GM23338 (cell line): ENCODE results near the gene CFAP410. TPM values are rescaled to one million over a fixed set of nuclear protein-coding genes. Genes with fewer than 3 reads are reported as not detected.
A peak's percentile ranks its signal among the peaks of the same experiment; 100 is the strongest.

Experiments used
- ATAC-seq: fragments of 200-7000 bp; cut with Tn5 transposase; 3 replicates; pipeline ENCODE4 v1.9.1; 2020
- DNase-seq: peaks from one replicate; pipeline ENCODE4 v3.0.0-alpha.2; 2015; ENCODE audit warnings: low spot score
- H2AFZ ChIP-seq: fragments of 200-600 bp; sonication (generic); 2 replicates; pipeline ENCODE4 v1.8.0; 2016; ENCODE audit warnings: antibody characterized with exemption, mild to moderate bottlenecking, moderate library complexity
- H3F3A ChIP-seq: fragments of 200-600 bp; sonication (generic); replicated peaks from 2 replicates; pipeline ENCODE4 v1.8.0; 2017; ENCODE audit warnings: antibody characterized with exemption, mixed run types, low read depth
- H3K27ac ChIP-seq: fragments of 200-600 bp; sonication (generic); 2 replicates; pipeline ENCODE4 v1.6.1; 2016; ENCODE audit warnings: low read depth
- H3K27me3 ChIP-seq: fragments of 200-600 bp; sonication (generic); 2 replicates; pipeline ENCODE4 v1.8.0; 2016; ENCODE audit warnings: mild to moderate bottlenecking, mixed run types, moderate library complexity; ENCODE audit not compliant: insufficient read depth
- H3K36me3 ChIP-seq: fragments of 200-600 bp; sonication (generic); 2 replicates; pipeline ENCODE4 v1.8.0; 2016; ENCODE audit warnings: mild to moderate bottlenecking; ENCODE audit not compliant: insufficient read depth
- H3K4me1 ChIP-seq: fragments of 200-600 bp; sonication (generic); 2 replicates; pipeline ENCODE4 v1.8.0; 2016; ENCODE audit warnings: mild to moderate bottlenecking, moderate library complexity; ENCODE audit not compliant: insufficient read depth
- H3K4me2 ChIP-seq: fragments of 200-600 bp; sonication (generic); 2 replicates; pipeline ENCODE4 v1.7.1; 2017; ENCODE audit warnings: mixed run types
- H3K4me3 ChIP-seq: fragments of 200-600 bp; sonication (generic); 2 replicates; pipeline ENCODE4 v1.6.1; 2016; ENCODE audit warnings: mixed run types
- H3K79me2 ChIP-seq: fragments of 200-600 bp; sonication (generic); replicated peaks from 2 replicates; pipeline ENCODE4 v1.8.0; 2017; ENCODE audit warnings: mild to moderate bottlenecking; ENCODE audit not compliant: insufficient read depth
- H3K9me2 ChIP-seq: fragments of 200-600 bp; sonication (generic); 2 replicates; pipeline ENCODE4 v1.8.0; 2017; ENCODE audit not compliant: insufficient read depth
- H4K20me1 ChIP-seq: fragments of 200-600 bp; sonication (generic); replicated peaks from 2 replicates; pipeline ENCODE4 v1.8.0; 2017; ENCODE audit warnings: mild to moderate bottlenecking; ENCODE audit not compliant: insufficient read depth
- H3K27ac Mint-ChIP-seq: 2 replicates; pipeline ENCODE4 v1.8.0; 2020; ENCODE audit warnings: inconsistent platforms, mild to moderate bottlenecking, moderate library complexity, mixed read lengths
- H3K27me3 Mint-ChIP-seq: 3 replicates; pipeline ENCODE4 v1.8.0; 2022; ENCODE audit warnings: low read depth, mild to moderate bottlenecking, moderate library complexity, mixed read lengths, inconsistent platforms; ENCODE audit not compliant: insufficient read depth, poor library complexity
- H3K36me3 Mint-ChIP-seq: 3 replicates; pipeline ENCODE4 v1.8.0; 2021; ENCODE audit warnings: low read depth, mild to moderate bottlenecking, inconsistent platforms, moderate library complexity, mixed read lengths
- H3K4me1 Mint-ChIP-seq: 3 replicates; pipeline ENCODE4 v1.8.0; 2020; ENCODE audit warnings: mild to moderate bottlenecking, inconsistent platforms, mixed read lengths
- H3K4me3 Mint-ChIP-seq: 3 replicates; pipeline ENCODE4 v1.8.0; 2021; ENCODE audit warnings: moderate library complexity, mild to moderate bottlenecking, inconsistent platforms, mixed read lengths
- H3K9me3 Mint-ChIP-seq: 3 replicates; pipeline ENCODE4 v1.8.0; 2020; ENCODE audit warnings: moderate library complexity, mild to moderate bottlenecking, inconsistent platforms, mixed read lengths
- CREB1 ChIP-seq: fragments of 250-450 bp; sonication (Bioruptor Pico); IDR thresholded peaks from 2 replicates; pipeline ENCODE4 v1.5.0; 2020; ENCODE audit warnings: low read depth, mild to moderate bottlenecking, moderate library complexity
- CTCF ChIP-seq, 2 experiments: fragments of 200-600 bp in 1 of 2; sonication (generic) in 1 of 2; conservative IDR thresholded peaks; 2 replicates each; pipeline versions ENCODE4 v1.5.1 to v1.6.1; 2016 to 2017; ENCODE audit warnings: antibody characterized with exemption in 2 of 2, low read depth in 2 of 2, mild to moderate bottlenecking in 2 of 2, moderate library complexity in 1 of 2
- ETS1 ChIP-seq: IDR thresholded peaks from 2 replicates; pipeline ENCODE4 v1.6.1; 2016; ENCODE audit warnings: antibody characterized with exemption
- EZH2 ChIP-seq: fragments of 200-600 bp; sonication (generic); IDR thresholded peaks from one replicate; pipeline ENCODE4 v1.8.0; 2017; ENCODE audit warnings: antibody characterized with exemption, mild to moderate bottlenecking, low read depth; ENCODE audit not compliant: unreplicated experiment
- EZH2phosphoT487 ChIP-seq: fragments of 200-600 bp; sonication (generic); IDR thresholded peaks from one replicate; pipeline ENCODE4 v1.8.1; 2018; ENCODE audit warnings: antibody characterized with exemption; ENCODE audit not compliant: unreplicated experiment
- JUNB ChIP-seq: IDR thresholded peaks from one replicate; pipeline ENCODE4 v1.6.1; 2016; ENCODE audit warnings: antibody characterized with exemption; ENCODE audit not compliant: unreplicated experiment
- NANOG ChIP-seq: IDR thresholded peaks from 2 replicates; pipeline ENCODE4 v1.6.1; 2016; ENCODE audit warnings: antibody characterized with exemption, borderline replicate concordance
- POLR2AphosphoS5 ChIP-seq: IDR thresholded peaks from 2 replicates; pipeline ENCODE4 v1.6.1; 2016; ENCODE audit warnings: antibody characterized with exemption, low read depth
- REST ChIP-seq: IDR thresholded peaks from one replicate; pipeline ENCODE4 v1.6.1; 2018; ENCODE audit warnings: antibody characterized with exemption; ENCODE audit not compliant: unreplicated experiment
- STAT1 ChIP-seq: IDR thresholded peaks from one replicate; pipeline ENCODE4 v1.6.1; 2016; ENCODE audit warnings: antibody characterized with exemption; ENCODE audit not compliant: unreplicated experiment
- ZNF114 ChIP-seq: fragments of 250-450 bp; sonication (Bioruptor Pico); IDR thresholded peaks from 2 replicates; pipeline ENCODE4 v1.5.0; 2020; ENCODE audit warnings: mild to moderate bottlenecking, moderate library complexity
- ZNF331 ChIP-seq: fragments of 250-450 bp; sonication (Bioruptor Pico); IDR thresholded peaks from 2 replicates; pipeline ENCODE4 v1.5.0; 2020; ENCODE audit warnings: low read depth, mild to moderate bottlenecking, moderate library complexity
- ZNF462 ChIP-seq: fragments of 250-450 bp; sonication (Bioruptor Pico); IDR thresholded peaks from 2 replicates; pipeline ENCODE4 v1.5.0; 2020; ENCODE audit warnings: mild to moderate bottlenecking, moderate library complexity
- polyA plus RNA-seq: library from polyadenylated mRNA; unstranded; fragments of >200 nt; fragmentation: Nextera tagmentation; extraction: Ambion mirVana; gene quantifications from 2 replicates; pipeline ENCODE4 v1.2.1, GENCODE V29; 2016
- total RNA-seq: library from RNA; depleted of rRNA; stranded (reverse); fragments of >200 nt; shearing (Covaris generic); gene quantifications from 2 replicates; pipeline ENCODE4 v1.2.3, GENCODE V29; 2014

Gene CFAP410
- total and polyA plus RNA-seq, 2 experiments from 2014 or later: 11.0 to 24.0 TPM

GRCh38 chr21:44299085-44299457 lies 40.1 kb downstream of the CFAP410 start:
- Mint-ChIP-seq H3K36me3 (no peaks in the 10 kb centered on the region), H3K9me3 (no peaks in the 10 kb centered on the region), H3K27me3 (peaks cover 10% of the 10 kb centered on the region), H3K4me1 (peaks cover 8% of the 10 kb centered on the region), H3K27ac (0 out of 2 replicates have a peak overlapping the region, but pooled peaks have one; percentile 74), H3K4me3 (peak overlapping the region; percentile 85)
- H3K27ac ChIP-seq: peak overlapping the region; percentile 83; the same call in 1 of the 2 replicates
- peak overlapping the region; percentile 95 for H2AFZ ChIP-seq
- H3F3A ChIP-seq: 0 out of 2 replicates have a peak, but pooled peaks cover 4% of the 10 kb centered on the region
- no peaks in the 10 kb centered on the region for H3K36me3 ChIP-seq
- ATAC-seq (no peak), DNase-seq (no peak)
- 0 out of 2 replicates have a peak, but pooled peaks cover 3% of the 10 kb centered on the region for H3K79me2 ChIP-seq
- peak overlapping the region; percentile 94 for H3K4me2 ChIP-seq
- H3K4me3 ChIP-seq: peak overlapping the region; percentile 76
- H3K9me2 ChIP-seq: no peaks in the 10 kb centered on the region
- no peaks in the 10 kb centered on the region for H3K4me1 ChIP-seq
- no peaks in the 10 kb centered on the region for H4K20me1 ChIP-seq
- H3K27me3 ChIP-seq: peaks cover 10% of the 10 kb centered on the region; the same call in 1 of the 2 replicates
- TF ChIP-seq EZH2phosphoT487 (no peak), ZNF462 (CRISPR knock-in tag) (no peak), STAT1 (no peak), CTCF (conservative IDR thresholded peaks at IDR 0.05; ENCODE audit: low read depth in 2 of 2) (no peak), ETS1 (no peak), EZH2 (no peak), NANOG (no peak), JUNB (no peak), POLR2AphosphoS5 (no peak), REST (no peak), ZNF331 (CRISPR knock-in tag) (no peak), ZNF114 (CRISPR knock-in tag) (no peak), CREB1 (no peak)
